ENCODE measurements around the gene AFAP1L1. TPM values are rescaled to one million over a fixed set of nuclear protein-coding genes. Genes with fewer than 3 reads are reported as not detected.

Gene AFAP1L1
- polyA plus RNA-seq, 1 experiment = 1.3 TPM

- no peak for DNase-seq (ENCODE audit: low read depth)
- POLR2A ChIA-PET = interaction anchor here (0.6 to 1.0 kb wide), 2 partner anchors 25 to 63 kb away, joined by 4 to 5 read pairs; no protein-coding TSS in a partner anchor
- Histone ChIP-seq H3K36me3 (ENCODE audit: control insufficient read depth, insufficient read depth, low read length) (no peaks in the 10 kb centered on the region), H3K27me3 (ENCODE audit: control insufficient read depth, insufficient read depth, low read length) (peaks cover 1% of the 10 kb centered on the region; the same call in 1 of the 2 replicates), H3K4me3 (ENCODE audit: low read depth, low read length) (no peak overlapping the region)
- CTCF ChIA-PET = interaction anchor here (1.1 to 14.2 kb wide), 11 partner anchors 16 to 181 kb away, joined by 3 to 257 read pairs (median 12); partner anchors contain the start of gene CSNK1A1
- TF ChIP-seq, protein P1, sequence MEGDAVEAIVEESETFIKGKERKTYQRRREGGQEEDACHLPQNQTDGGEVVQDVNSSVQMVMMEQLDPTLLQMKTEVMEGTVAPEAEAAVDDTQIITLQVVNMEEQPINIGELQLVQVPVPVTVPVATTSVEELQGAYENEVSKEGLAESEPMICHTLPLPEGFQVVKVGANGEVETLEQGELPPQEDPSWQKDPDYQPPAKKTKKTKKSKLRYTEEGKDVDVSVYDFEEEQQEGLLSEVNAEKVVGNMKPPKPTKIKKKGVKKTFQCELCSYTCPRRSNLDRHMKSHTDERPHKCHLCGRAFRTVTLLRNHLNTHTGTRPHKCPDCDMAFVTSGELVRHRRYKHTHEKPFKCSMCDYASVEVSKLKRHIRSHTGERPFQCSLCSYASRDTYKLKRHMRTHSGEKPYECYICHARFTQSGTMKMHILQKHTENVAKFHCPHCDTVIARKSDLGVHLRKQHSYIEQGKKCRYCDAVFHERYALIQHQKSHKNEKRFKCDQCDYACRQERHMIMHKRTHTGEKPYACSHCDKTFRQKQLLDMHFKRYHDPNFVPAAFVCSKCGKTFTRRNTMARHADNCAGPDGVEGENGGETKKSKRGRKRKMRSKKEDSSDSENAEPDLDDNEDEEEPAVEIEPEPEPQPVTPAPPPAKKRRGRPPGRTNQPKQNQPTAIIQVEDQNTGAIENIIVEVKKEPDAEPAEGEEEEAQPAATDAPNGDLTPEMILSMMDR (IDR thresholded peaks at IDR 0.05; ENCODE audit: insufficient read depth, low read depth, low read length) = no peak
These were observed 111.7 kb downstream of the AFAP1L1 start for GRCh38 chr5:149383399-149383798.

- CTCF ChIA-PET = interaction anchor here (0.6 to 14.2 kb wide), 15 partner anchors 10 to 179 kb away, joined by 3 to 257 read pairs (median 5); no protein-coding TSS in a partner anchor
- DNase-seq (ENCODE audit: low read depth) = no peak
- Histone ChIP-seq H3K36me3 (ENCODE audit: control insufficient read depth, insufficient read depth, low read length) (no peaks in the 10 kb centered on the region), H3K27me3 (ENCODE audit: control insufficient read depth, insufficient read depth, low read length) (no peaks in the 10 kb centered on the region), H3K4me3 (ENCODE audit: low read depth, low read length) (no peak overlapping the region)
- POLR2A ChIA-PET = no interaction called here
- TF ChIP-seq, protein P1 (IDR thresholded peaks at IDR 0.05; ENCODE audit: insufficient read depth, low read depth, low read length) = no peak
These were observed 114.5 kb downstream of the AFAP1L1 start for GRCh38 chr5:149386166-149386565.

DNA sequence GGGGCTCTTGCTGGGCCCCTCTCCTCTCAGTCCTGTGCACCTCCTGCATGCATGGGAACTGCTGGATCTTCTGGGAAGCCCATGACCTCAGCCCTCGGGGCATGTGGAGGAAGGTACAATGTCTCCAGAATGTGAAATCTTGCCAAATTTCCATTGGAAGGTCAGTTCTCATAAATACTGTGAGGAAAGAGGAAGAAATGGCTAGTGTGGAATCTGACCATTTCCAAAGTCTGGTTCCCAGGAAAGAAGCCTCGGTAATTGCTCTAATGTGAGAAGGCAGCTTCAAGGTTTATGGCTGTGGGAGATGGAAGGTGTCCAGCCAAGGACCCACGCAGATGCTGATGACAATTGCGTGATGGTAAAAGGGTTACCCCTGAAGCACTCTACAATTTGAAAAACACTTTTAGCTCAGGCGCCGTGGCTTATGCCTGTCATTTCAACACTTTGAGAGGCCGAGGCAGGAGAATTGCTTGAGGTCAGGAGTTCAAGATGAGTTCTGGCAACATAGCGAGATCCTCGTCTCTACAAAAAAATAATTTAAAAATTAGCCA, 115.5 kb downstream of the AFAP1L1 start:
- POLR2A ChIA-PET = interaction anchor here (1.2 to 1.6 kb wide), 4 partner anchors 17 to 33 kb away, joined by 3 to 9 read pairs (median 5); no protein-coding TSS in a partner anchor

DNA sequence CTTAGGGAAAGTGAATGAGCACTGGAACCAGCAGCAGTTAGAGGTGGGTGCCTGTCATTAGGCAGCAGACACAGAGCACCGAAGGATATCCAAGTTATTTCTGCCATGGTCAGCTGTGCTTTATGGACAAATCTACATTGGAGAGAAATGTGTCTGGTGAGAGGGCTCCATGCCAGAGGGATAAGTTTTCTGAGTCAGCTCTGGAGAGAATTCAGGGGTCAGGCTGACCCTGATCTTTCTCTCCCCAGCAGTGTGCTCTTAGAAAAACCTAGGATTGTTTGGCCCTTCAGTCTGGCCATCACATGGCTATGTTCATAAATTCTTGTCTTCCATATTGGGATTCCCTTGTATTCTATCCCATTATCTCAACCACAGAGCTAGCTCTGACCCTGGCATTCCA, 116.3 kb downstream of the AFAP1L1 start:
- TF ChIP-seq, protein P1 (IDR thresholded peaks at IDR 0.05; ENCODE audit: insufficient read depth, low read depth, low read length) = no peak
- POLR2A ChIA-PET = interaction anchor here (0.6 to 1.6 kb wide), 6 partner anchors 17 to 580 kb away, joined by 3 to 11 read pairs (median 5); no protein-coding TSS in a partner anchor
- DNase-seq (ENCODE audit: low read depth) = no peak
- no peaks in the 10 kb centered on the region for H3K27me3 ChIP-seq (ENCODE audit: control insufficient read depth, insufficient read depth, low read length)
- CTCF ChIA-PET = interaction anchor here (0.6 to 14.2 kb wide), 10 partner anchors 10 to 231 kb away, joined by 3 to 257 read pairs (median 5); no protein-coding TSS in a partner anchor
- H3K36me3 ChIP-seq (ENCODE audit: control insufficient read depth, insufficient read depth, low read length) = no peaks in the 10 kb centered on the region
- no peak overlapping the region for H3K4me3 ChIP-seq (ENCODE audit: low read depth, low read length)

More for the DNA sequence above, 115.5 kb downstream of the AFAP1L1 start:
- DNase-seq (ENCODE audit: low read depth) = peak; percentile 97
- CTCF ChIA-PET = interaction anchor here (0.8 to 14.2 kb wide), 15 partner anchors 14 to 232 kb away, joined by 3 to 257 read pairs (median 5); no protein-coding TSS in a partner anchor
- no peaks in the 10 kb centered on the region for H3K36me3 ChIP-seq (ENCODE audit: control insufficient read depth, insufficient read depth, low read length)
- H3K4me3 ChIP-seq (ENCODE audit: low read depth, low read length) = no peak overlapping the region
- no peaks in the 10 kb centered on the region for H3K27me3 ChIP-seq (ENCODE audit: control insufficient read depth, insufficient read depth, low read length)
- TF ChIP-seq, protein P1 (IDR thresholded peaks at IDR 0.05; ENCODE audit: insufficient read depth, low read depth, low read length) = no peak

GRCh38 chr5:149388498-149389190, 117.0 kb downstream of the AFAP1L1 start:
- POLR2A ChIA-PET = interaction anchor here (0.6 to 1.6 kb wide), 5 partner anchors 16 to 101 kb away, joined by 3 to 9 read pairs (median 5); no protein-coding TSS in a partner anchor
- Histone ChIP-seq H3K4me3 (ENCODE audit: low read depth, low read length) (no peak overlapping the region), H3K27me3 (ENCODE audit: control insufficient read depth, insufficient read depth, low read length) (no peaks in the 10 kb centered on the region), H3K36me3 (ENCODE audit: control insufficient read depth, insufficient read depth, low read length) (no peaks in the 10 kb centered on the region)
- no peak for DNase-seq (ENCODE audit: low read depth)
- TF ChIP-seq, protein P1 (IDR thresholded peaks at IDR 0.05; ENCODE audit: insufficient read depth, low read depth, low read length) = no peak
- CTCF ChIA-PET = interaction anchor here (0.5 to 14.2 kb wide), 9 partner anchors 9 to 617 kb away, joined by 3 to 257 read pairs (median 6); no protein-coding TSS in a partner anchor
